Panc1 (cell line): ENCODE data around the gene SLC34A1. TPM values are rescaled to one million over a fixed set of nuclear protein-coding genes. Genes with fewer than 3 reads are reported as not detected.

Experiments
- ATAC-seq: fragments of 200-7000 bp; cut with Tn5 transposase; 2 replicates; pipeline ENCODE4 v1.9.1; 2020; ENCODE audit warnings: mild to moderate bottlenecking, moderate library complexity
- BruUV-seq: library from RNA; stranded (reverse); fragments of 400-500 nt; replicated peaks from 2 replicates; lab custom pipeline; 2021; lab: Mats Ljungman, UMichigan
- CTCF ChIA-PET: fragments of 300-600 bp; sonication (Branson Sonifier 250); formaldehyde crosslinking; loops from one replicate; lab custom pipeline; 2022; ENCODE audit warnings: antibody characterized with exemption; lab: Charles Lee
- POLR2A ChIA-PET: fragments of 300-600 bp; sonication (Branson Sonifier 250); formaldehyde crosslinking; loops from one replicate; lab custom pipeline; 2022; ENCODE audit warnings: antibody characterized with exemption; lab: Charles Lee
- DNase-seq: peaks from one replicate; pipeline ENCODE4 v3.0.0-alpha.2; 2010; ENCODE audit warnings: low read depth, low spot score
- H3K27ac ChIP-seq: 2 replicates; pipeline ENCODE4 v1.5.1; 2011; ENCODE audit warnings: mild to moderate bottlenecking, low read length, inconsistent platforms
- H3K27me3 ChIP-seq: fragments of 200-500 bp; sonication (Bioruptor generic); 2 replicates; pipeline ENCODE4 v1.6.0; 2014; ENCODE audit warnings: low read length, inconsistent platforms; ENCODE audit not compliant: control insufficient read depth, insufficient read depth
- H3K36me3 ChIP-seq: fragments of 200-500 bp; sonication (Bioruptor generic); 2 replicates; pipeline ENCODE4 v1.5.1; 2014; ENCODE audit warnings: inconsistent platforms, mild to moderate bottlenecking, low read length, moderate library complexity; ENCODE audit not compliant: control insufficient read depth, insufficient read depth
- H3K4me1 ChIP-seq: 2 replicates; pipeline ENCODE4 v1.5.1; 2011; ENCODE audit warnings: inconsistent platforms, mild to moderate bottlenecking, low read length, moderate library complexity; ENCODE audit not compliant: control insufficient read depth, insufficient read depth
- H3K4me3 ChIP-seq, 2 experiments: 2 replicates each; pipeline ENCODE4 v1.5.1; 2011 to 2012; ENCODE audit warnings: low read depth in 2 of 2, low read length in 2 of 2, mild to moderate bottlenecking in 2 of 2, inconsistent platforms in 1 of 2, moderate library complexity in 1 of 2
- H3K9me3 ChIP-seq: fragments of 200-500 bp; sonication (Bioruptor generic); 2 replicates; pipeline ENCODE4 v1.5.1; 2014; ENCODE audit warnings: low read depth, mild to moderate bottlenecking, inconsistent platforms, low read length, moderate library complexity; ENCODE audit not compliant: control insufficient read depth, insufficient read depth
- CTCF ChIP-seq: fragments of 450-650 bp; IDR thresholded peaks from 2 replicates; pipeline ENCODE4 v1.5.1; 2017; ENCODE audit warnings: mild to moderate bottlenecking
- POLR2AphosphoS5 ChIP-seq: IDR thresholded peaks from 2 replicates; pipeline ENCODE4 v1.6.1; 2012; ENCODE audit warnings: mild to moderate bottlenecking, low read depth, low read length, moderate library complexity
- REST ChIP-seq, 2 experiments: IDR thresholded peaks; 2 replicates each; pipeline ENCODE4 v1.6.1; 2011 to 2012; ENCODE audit warnings: low read depth in 2 of 2, control low read depth in 1 of 2, low read length in 1 of 2, mild to moderate bottlenecking in 1 of 2, moderate library complexity in 1 of 2; ENCODE audit not compliant: insufficient read depth in 1 of 2
- SIN3A ChIP-seq: IDR thresholded peaks from 2 replicates; pipeline ENCODE4 v1.6.1; 2012; ENCODE audit warnings: low read depth, mild to moderate bottlenecking, low read length, moderate library complexity, borderline replicate concordance; ENCODE audit not compliant: insufficient read depth
- TCF7L2 ChIP-seq: IDR thresholded peaks from 2 replicates; pipeline ENCODE4 v1.6.1; 2011; ENCODE audit warnings: mild to moderate bottlenecking, low read depth, low read length, inconsistent platforms
- in situ Hi-C: cut with HindIII; loops from 2 replicates; pipeline ENCODE4 v1.10.0; 2016; ENCODE audit warnings: low sequenced_read_pairs, low pct_unique_long_range_greater_than_20kb
- intact Hi-C: fragments of 100-400 bp; cut with micrococcal nuclease; formaldehyde crosslinking; loops from one replicate; pipeline ENCODE4 v1.10.0; 2022; ENCODE audit not compliant: unreplicated experiment
- total RNA-seq: library from RNA; stranded (reverse); gene quantifications from one replicate; pipeline ENCODE4 v1.2.1, GENCODE V29; 2021; ENCODE audit not compliant: unreplicated experiment

SLC34A1 gene
- total RNA-seq, 1 experiment from 2014 or later: not detected

- ChIA-PET CTCF (no interaction called here), POLR2A (interaction anchor here (0.6 kb wide), 1 partner anchor 95 kb away, joined by 7 read pairs; no protein-coding TSS in a partner anchor)
- peaks cover 42% of the 10 kb centered on the region for H3K4me1 ChIP-seq
- BruUV-seq: no TSS peak
- ATAC-seq: no peak
- no peaks in the 10 kb centered on the region for H3K9me3 ChIP-seq
- in situ Hi-C loops: no loop called here
- no peak for DNase-seq
- 0 out of 2 replicates have a peak overlapping the region, but pooled peaks have one; percentile 20 for H3K27ac ChIP-seq
- H3K4me3 ChIP-seq: no peak overlapping the region
- H3K27me3 ChIP-seq: no peaks in the 10 kb centered on the region
- TF ChIP-seq REST (IDR thresholded peaks at IDR 0.05; ENCODE audit: insufficient read depth in 1 of 2, low read depth in 2 of 2, low read length in 1 of 2): no peak
- TF ChIP-seq SIN3A: no peak
- TF ChIP-seq TCF7L2: no peak
- TF ChIP-seq CTCF: no peak
- no peak for TF ChIP-seq POLR2AphosphoS5
- no peaks in the 10 kb centered on the region; the same call in 1 of the 2 replicates for H3K36me3 ChIP-seq
- intact Hi-C loops: no loop called here
Observed at GRCh38 chr5:177444106-177445051, 60.1 kb downstream of the SLC34A1 start.

- H3K36me3 ChIP-seq: no peaks in the 10 kb centered on the region; the same call in 1 of the 2 replicates
- no peaks in the 10 kb centered on the region for H3K9me3 ChIP-seq
- H3K4me1 ChIP-seq: peaks cover 46% of the 10 kb centered on the region
- TSS peak; percentile 79 for BruUV-seq
- no peaks in the 10 kb centered on the region for H3K27me3 ChIP-seq
- in situ Hi-C loops (no loop called here), intact Hi-C loops (no loop called here)
- CTCF ChIA-PET: interaction anchor here (0.7 kb wide), 1 partner anchor 67 kb away, joined by 3 read pairs; no protein-coding TSS in a partner anchor
- no peak overlapping the region for H3K4me3 ChIP-seq
- ATAC-seq: no peak
- peak; percentile 23; the same call in 1 of the 2 replicates for TF ChIP-seq POLR2AphosphoS5
- TF ChIP-seq REST (IDR thresholded peaks at IDR 0.05; ENCODE audit: insufficient read depth in 1 of 2, low read depth in 2 of 2, low read length in 1 of 2): no peak
- H3K27ac ChIP-seq: peak overlapping the region; percentile 84
- DNase-seq: no peak
- POLR2A ChIA-PET: interaction anchor here (0.6 to 0.7 kb wide), 5 partner anchors 9 to 163 kb away, joined by 4 to 6 read pairs (median 4); no protein-coding TSS in a partner anchor
Observed at GRCh38 chr5:177445052-177445916, 61.0 kb downstream of the SLC34A1 start.
